ENCODE results near the gene LYPD6.

The LYPD6 gene

DNA sequence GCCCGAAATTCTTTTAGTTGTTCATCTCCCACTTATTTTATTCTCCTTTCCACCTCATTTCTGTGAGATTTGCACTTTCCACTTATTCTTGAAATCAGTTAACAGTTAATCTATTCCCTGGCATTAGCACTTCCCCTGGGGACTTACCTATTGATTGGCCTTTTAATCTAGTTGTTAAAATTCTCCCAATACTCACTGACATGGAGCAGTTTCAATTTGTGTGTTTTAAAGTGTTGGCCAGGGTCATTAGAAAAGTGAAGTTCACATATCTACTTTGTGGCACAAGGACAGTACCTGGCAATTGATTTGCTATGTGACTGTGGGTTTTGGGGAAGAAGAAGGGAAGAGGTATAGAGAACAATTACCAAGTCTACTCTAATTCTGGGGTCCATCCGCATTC, 83.1 kb downstream of the LYPD6 start:
- no peak for DNase-seq

DNA sequence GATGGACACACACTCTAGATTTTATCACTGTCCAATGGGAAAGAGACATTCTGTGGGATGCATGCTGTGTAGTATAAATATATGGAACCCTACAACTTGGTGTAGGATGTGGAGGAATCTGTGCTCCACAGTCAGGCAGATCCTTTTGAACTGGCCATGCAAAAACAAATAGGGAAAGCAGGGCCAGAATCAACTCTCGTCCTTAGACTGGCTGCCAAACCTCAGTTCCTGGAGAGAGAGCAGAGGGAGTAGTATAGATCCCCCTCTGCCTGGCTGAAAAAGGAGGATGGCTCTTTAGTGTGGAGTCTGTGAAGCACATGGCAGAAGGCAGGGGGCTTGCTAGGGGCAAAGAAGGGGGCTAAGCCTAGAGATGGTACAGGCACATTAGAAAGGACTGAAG, 84.7 kb downstream of the LYPD6 start:
- DNase-seq: no peak

DNA sequence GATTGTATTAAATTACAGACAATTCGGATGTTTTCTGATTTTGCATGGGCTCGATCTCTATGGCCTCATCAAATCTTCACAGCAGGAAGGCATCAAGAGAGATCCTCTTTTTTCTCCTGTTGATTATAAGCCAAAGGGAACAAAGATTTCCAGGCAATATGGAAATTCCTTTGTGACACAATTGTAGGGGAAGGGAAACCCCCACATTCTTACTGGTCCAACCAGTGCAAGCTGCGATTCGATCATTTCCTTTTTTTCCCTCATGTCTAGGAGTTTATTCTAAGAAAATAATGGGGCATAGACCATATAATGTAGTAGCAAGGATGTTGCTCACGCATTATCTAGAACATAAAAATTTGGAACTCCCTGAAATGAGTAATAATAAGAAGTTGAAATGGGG, 87.7 kb downstream of the LYPD6 start:
- no peak for DNase-seq

DNA sequence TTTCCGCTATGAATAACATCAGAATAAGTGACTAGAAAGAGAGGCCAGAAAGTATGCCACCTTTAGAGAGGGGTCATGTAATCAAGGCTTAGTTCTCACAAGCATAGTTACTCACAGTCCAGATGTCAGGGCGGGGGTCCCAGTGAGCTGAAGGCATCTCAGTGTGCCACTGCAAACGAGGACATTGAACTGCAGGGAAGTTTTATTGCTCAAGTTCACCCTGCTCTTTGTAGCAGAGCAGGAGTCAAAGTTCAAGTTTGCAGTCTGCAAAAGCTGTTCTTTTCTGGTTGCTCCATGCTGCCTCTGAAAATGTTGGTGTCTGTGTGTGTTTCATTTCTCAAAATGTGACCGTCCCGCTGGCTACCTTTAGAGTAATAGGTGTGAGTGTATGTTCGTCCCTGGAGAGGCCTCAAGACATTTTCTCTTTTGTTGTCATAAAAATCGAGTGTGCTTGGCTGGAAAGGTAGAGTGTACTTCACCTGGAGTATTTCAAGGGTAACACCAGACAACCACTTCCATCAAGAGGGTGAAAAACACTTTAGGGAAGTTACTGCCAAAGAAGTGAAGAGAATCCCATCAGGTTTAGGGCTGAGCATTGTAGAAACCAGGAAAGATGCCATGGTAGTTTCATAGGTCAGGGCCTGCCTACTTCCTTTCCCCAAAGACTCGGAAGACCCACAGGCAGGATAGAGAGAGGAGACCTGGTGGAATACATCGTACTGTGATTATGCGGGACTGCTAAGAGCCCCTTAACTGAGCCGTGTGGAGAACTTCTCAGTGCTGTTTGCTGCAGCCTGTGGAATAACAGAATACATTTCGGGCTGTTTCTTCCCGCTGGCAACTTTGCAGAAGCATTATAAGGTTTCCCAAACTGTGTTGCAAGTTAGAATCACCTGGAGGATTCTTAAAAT, 89.9 kb downstream of the LYPD6 start:
- DNase-seq: no peak

DNA sequence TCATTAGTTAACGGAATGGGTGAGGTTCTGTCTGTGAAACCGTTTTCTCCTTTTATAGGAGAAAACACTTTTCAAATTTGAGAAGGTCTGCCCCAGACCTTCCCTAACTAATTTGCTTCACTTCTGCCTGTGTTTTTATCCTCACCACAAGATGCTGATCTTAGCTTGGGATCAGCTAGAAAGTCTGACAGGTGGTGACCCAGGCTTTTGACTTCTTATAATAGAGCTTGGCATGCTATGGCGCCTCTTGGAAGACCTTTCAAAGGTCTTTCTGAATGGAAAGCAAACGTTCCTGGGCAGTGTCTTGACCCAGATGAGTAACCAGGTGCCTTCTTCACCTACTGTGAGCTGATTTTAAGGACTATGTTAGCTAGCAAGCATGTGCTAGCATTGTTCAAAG, 91.4 kb downstream of the LYPD6 start:
- no peak for DNase-seq

DNA sequence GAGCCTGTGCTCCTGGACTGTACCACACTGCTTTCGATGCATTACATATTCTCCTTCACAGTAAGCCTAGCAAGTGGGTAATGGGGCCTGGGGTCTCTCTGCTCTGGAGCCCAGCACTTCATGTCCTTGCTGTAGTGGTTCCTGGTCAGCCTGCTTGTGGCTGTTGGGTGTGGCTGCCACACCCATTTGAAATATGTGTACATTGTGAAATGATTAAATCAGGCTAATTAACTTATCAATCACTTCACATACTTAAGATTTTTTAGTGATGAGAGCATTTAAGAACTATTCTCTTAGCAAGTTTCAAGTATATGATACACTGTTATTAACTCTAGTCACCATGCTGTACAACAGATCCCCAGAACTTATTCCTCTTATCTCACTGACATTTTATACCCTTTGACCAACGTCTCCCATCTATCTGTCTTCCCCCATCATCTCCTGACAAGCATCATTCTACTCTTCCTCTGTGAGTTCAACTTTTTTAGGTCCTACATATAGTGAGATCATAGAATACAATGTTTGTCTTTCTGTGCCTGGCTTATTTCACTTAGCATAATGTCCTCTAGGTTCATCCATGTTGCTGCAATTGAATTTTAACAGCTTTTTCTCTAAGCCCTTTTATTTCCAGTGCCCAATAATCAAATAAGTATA, 92.1 kb downstream of the LYPD6 start:
- no peak for DNase-seq

DNA sequence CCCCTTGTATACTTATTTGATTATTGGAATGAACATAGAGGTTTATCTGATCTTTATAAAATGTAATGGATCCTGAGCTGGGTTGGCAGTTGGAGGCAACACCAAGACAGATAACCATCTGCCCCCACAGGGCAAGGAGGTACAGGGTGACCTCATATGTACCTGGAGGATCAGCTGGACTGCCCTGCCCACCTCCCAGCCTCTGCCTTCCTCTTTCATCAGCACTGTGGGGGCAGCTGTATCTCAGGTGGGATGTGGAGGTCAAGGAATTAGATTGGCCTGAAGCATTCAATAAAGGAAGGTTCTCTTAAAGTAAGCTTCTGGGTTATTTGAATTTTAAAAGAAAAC, 92.6 kb downstream of the LYPD6 start:
- DNase-seq: no peak

DNA sequence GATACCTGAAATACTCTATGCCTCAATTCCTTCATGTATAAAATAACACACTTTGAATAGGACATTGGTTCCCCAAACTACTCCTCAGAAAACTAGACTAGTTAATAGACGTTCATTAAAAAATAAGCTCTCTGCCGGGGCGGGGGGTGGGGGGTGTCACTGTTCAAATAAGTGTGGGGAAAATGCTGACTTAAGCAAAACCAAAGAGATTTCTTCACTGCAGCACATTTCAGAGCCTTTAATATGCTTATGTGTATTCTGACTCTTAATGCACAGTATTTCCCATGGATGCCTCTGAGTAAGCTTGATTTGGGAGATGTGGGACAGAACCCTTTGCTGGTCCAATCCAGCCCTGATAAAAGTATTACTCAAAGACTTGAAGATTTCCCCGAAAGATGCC, 93.2 kb downstream of the LYPD6 start:
- DNase-seq: no peak

DNA sequence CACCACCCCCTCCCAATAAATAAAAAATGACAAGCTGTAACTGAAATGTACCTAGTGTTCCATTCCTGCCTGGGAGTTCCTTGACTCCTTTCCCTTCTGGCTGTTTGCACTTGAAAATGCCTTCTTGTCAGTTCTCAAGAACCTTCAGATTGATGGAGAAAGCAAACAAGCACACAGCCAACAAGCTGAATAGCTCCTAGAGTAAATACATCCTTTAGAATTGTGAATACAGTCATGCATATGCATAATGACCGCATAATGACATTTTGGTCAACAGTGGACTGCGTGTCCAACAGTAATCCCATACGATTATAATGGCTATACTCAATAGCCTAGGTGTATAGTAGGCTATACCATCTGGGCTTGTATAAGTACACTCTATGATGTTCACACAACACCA, 97.0 kb downstream of the LYPD6 start:
- no peak for DNase-seq

DNA sequence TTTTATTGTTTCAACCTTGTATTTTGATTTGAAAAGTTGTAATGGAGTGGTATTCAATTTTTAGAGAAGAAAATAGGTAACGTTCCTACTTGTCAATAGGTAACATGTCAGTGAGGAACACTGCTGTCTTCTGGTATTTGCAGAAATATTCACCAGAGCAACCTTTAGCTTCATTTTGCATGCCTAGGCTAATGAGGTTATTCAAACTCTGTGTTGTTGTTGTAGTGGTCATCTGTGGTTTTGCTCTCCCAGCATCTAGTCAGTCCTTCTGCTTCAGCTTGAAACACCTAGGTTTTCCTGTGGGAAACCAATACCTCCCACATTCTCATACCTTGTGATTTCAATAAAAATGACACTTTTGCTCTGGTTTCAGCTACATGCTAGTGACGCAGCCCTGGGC, 98.4 kb downstream of the LYPD6 start:
- DNase-seq: no peak

DNA sequence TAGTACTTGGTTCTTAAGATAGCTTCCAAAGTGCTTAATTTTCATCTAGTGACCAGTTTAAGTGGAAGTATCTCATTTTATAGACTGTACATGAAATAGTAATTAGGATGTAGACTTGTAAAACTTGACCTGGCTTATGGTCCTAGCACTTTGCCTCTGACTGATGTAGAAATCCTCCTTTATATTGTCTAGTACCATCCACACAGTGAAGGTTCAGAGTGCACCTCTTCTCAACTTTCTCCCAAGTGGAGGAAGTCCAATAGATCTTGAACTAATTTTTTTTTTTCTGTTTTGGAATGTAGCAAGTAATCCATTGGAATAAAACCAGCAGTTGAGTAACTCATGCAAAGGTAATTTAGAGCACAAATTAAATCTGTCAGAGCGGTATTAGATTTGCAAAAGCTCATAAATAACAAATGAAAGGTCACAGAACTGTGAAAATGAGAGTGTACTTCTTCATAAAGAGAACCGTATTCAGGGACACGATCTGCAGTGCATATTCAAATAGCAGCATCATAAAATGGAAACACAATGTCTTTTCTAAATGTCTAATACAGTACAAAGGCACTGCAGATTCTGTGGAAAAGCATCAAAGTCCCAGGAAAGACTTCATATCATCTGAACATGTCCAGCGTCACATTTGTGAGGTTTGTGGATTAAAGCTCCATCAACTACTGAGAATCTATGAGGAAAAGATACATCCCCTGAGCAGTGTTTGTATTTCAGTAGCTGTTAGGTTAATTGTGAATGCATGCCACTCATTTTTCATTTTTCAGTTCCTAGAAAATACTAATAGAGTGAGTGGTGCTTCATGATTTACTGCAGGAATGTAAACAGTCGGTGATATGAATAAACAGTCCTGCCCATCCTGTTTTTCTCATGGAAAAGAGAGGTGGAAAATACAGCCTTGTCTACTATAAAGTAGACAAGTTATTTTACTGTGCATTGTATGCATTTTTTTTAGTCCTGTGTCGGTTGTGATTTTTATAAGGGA, 100.7 kb downstream of the LYPD6 start:
- DNase-seq: no peak

DNA sequence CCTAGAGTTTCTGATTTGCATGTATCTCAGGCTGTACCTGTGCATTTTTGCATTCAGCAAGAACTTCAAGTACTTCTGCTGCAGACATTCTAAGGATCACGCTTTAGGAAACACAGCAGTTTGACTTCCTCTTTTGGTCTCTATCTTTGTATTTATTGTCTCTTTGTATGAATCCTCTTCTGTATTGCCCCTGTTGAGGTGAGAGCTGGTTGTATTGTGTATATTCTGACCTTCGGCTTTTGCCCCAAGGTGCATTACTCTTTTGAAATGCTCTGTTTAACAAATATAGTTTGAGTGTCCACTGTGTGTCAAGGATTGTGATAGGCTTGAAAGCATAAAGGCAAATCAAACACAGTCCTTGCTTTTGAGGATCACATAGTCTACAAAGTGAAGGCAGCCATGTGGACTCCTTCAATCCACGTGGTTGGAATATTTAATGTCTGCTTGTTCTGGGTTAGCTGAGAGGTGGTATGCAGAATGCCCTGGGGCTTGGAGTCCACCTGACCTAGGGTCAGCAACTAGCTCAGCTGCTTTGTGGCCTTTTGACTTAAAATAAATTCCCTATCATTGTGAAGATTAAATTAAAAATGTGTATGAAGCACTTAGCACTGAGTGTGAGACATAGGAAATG, 108.1 kb downstream of the LYPD6 start:
- no peak for DNase-seq

DNA sequence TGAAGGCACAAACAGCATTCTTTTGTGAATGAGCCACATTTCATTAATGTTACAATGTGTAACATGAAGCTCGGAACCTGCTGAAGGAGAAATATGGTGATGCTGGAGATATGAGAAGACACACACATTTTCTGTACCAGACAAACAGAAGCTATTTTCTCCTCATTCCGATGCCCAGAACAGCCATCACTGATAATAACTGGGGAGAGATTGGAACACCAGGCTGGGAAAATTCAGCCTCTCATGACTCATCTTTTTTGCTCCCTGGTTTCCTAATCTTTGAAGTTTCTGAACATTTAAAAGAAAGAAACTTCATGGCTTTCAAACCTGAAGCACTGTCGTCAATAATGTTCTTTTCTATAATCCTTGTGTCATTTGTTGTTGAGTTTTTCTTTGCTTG, 110.9 kb downstream of the LYPD6 start:
- no peak for DNase-seq

DNA sequence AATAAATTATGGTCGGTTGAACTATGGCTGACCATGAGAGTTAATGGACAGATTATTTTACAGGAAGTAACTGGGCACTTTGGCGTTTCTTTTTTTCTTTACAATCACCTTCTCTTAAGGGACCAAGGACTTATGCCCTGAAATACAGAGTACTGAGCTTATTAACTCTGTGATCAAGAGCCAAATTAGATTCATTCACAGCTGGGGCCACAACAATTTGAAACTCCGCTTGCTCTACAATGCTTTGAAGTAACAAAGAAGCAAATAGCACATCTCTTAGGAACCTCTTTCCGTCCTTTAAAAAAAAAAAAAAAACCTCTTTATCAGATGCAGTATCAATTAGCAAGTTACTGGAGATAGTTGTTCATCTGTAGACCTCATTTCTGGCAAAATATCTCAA, 112.0 kb downstream of the LYPD6 start:
- no peak for DNase-seq

DNA sequence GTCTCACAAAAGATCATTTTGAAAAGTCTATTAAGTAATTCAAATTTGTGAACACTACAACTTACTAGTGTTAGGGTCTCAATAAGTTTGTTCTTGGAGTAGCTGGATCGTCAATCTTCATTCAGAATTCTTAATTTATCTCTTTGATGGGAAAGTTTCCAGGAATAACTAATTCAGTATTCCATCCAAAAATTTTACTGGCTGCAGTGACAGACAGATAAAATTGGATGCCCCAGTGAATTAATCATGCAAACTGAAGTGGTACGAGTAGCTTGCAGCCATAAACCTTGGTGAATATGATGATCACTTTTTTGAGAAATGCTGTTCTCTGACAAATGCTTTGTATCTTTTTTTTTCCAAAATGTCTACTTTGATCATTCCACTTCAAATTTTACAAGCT, 112.8 kb downstream of the LYPD6 start:
- no peak for DNase-seq

DNA sequence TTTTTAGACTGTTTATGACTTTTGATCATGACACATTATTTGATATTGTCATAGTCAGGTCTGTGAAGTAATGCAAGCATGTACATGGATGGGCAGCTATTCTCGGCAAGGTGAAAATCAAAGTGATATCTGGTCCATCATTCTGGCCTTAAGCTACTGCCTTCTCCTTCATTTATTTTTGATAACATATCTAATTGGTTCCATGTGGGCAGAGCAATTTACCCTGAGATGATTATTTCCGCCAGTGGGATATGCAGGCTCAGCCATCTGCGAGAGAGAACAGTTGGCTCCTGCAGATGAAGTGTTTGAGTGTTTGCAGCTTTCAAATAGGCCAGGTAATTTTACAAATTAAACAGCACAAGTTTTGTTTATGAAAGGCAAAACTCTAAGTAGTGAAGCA, 116.4 kb downstream of the LYPD6 start:
- no peak for DNase-seq

DNA sequence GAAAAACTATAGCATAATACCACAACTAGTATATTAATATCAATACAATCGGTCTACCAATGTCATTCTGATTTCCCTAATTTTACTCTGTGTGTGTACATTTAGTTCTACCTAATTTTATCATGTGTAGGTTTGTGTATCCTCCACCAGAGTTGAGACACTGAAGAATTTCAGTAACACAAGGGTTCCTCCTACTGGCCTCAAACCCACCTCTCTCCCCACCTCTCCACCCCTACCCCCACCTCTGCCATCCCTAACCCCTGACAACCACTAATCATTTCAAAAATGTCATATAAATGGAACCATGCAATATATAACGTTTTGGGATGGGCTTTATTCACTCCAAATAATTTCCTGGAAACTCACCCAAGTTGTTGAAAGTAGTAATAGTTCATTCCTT, 117.9 kb downstream of the LYPD6 start:
- DNase-seq: no peak

DNA sequence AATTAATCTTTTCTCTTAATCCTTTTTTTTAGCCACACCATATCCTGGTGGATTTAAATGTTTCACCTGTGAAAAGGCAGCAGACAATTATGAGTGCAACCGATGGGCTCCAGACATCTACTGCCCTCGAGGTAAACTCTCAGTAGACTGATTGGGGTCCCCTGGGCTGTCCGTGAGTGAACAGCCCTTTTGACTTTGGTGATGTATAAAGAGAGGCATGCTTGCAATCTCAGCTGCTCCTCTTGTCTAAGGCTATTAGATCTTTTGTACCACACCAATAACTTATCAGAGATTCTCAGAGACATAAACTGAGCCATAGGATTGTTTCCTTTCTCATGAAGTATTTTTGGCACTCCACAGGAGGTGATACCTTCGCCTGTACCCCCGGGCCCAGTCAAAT, 118.6 kb downstream of the LYPD6 start:
- no peak for DNase-seq

DNA sequence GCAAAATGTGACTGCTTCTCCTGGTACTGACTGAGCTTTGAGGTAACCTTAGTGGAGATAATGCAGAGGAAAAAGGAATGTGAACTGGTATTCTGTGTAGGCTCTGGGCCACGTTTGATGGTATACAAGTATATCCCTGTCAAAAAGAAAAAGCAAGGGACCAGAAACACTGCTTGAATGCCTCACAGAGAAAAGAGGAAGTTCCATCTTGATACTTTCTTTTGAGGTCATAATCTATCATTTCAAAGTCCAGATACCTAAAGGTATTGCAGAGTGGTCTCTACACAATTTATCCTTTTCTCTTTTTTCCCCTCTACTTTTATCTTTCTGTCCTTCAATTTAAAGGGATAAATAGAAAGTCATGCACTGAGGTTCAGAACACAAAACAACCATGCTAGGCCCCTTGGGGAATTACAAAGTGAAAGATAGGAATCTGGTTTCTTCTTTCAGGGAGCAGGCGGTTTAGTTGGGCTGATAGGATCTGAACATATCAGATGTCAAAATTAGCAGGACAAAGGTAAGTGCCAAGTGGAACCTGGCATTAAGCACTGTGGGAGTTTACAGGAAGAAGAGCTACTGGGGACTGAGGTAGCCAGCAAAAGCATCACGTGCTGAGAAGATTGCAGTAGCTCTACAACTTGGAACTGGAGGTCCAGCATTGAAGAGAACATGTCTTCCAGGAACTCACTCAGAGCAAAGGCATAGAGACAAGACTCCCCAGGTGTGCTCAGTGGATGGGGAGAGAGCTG, 121.2 kb downstream of the LYPD6 start:
- no peak for DNase-seq

DNA sequence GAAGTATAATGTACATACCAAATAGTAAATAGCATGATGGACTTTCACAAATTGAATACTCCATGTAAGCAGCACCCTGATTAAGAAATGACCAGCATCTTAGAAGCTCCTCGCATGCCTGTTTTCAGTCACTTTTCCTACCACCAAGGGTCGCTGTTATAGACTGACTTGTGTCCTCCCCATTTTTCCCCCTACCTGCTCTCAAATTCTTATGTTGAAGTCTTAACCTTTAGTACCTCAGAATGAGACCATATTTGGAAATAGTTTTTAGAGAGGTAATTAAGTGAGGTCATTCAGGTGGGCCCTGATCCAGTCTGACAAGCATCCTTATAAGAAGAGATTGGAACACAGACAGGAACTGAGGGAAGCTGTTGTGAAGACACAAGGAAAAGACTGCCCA, 125.9 kb downstream of the LYPD6 start:
- no peak for DNase-seq

DNA sequence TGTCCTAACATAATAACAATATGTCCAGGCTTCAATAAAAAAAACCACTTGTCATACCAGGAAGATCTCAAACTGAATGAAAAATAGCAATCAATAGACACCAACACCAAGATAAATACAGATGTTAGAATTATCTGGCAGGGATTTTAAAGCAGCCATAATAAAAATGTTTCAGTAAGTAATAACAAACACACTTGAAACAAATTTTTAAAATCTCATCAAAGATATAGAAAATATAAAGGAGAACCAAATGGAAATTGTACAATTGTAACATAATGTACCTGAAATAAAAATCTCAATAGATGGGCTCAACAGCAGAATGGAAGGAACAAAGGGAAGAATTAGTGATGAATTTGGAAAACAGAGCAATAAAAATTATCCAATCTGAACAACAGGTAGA, 128.1 kb downstream of the LYPD6 start:
- no peak for DNase-seq

DNA sequence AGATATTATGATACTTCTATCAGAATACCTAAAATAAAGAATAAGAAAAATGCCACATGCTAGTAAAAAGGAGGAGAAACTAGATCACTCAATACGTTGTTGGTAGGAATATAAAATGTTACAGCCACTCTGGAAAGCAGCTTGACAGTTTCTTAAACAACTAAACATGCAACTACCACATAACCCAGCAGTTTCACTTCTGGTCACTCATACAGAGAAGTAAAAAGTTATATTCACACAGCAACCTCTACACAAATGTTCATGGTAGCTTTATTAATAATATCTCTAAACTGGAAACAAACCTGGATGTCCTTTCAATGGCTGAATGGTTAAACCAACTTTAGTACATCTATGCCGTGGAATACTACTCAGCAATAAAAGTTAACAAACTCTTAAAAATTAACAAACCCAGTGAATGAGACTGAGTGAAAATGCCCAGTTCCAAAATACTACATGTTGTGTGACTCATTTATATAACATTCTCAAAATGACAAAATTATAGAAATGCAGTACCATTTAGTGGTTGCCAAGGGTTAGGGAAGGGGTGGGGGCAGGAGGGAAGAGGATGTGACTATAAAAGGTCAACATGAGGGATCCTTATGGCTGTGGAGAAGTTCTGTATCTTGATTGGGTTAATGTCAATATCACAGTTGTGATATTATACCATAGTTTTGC, 133.1 kb downstream of the LYPD6 start:
- DNase-seq: no peak
